Adrenal gland (tissue), 12 donors: ENCODE measurements around the gene TBC1D21. TPM values are rescaled to one million over a fixed set of nuclear protein-coding genes. Genes with fewer than 3 reads are reported as not detected.

Experiments
- DNase-seq, 7 donors: peaks; one replicate each; pipeline ENCODE4 v3.0.0-alpha.2; 2019 to 2020
- H3K27ac ChIP-seq, 5 donors: fragments of 200-600 bp; sonication (generic) in 4 of 5; 1 replicate in 3 of 5; 2 replicates in 2 of 5; pipeline versions ENCODE4 v1.5.1 to v1.8.0; 2016 to 2020; ENCODE audit warnings: mild to moderate bottlenecking in 1 of 5
- H3K27me3 ChIP-seq: fragments of 200-600 bp; 2 replicates; pipeline ENCODE4 v1.8.0; 2021
- H3K36me3 ChIP-seq, 2 donors: fragments of 200-600 bp; replicated peaks in 1 of 2; 1 replicate in 1 of 2; 2 replicates in 1 of 2; pipeline versions ENCODE4 v1.5.1 to v1.8.0; 2018 to 2022
- H3K4me1 ChIP-seq, 2 donors: fragments of 200-600 bp; replicated peaks in 1 of 2; 1 replicate in 1 of 2; 2 replicates in 1 of 2; pipeline versions ENCODE4 v1.5.1 to v1.8.0; 2018 to 2021
- H3K4me3 ChIP-seq, 4 donors: fragments of 200-600 bp; sonication (generic) in 3 of 4; one replicate each; pipeline ENCODE4 v1.5.1; 2016 to 2018
- H3K9me3 ChIP-seq, 3 donors: fragments of 200-600 bp; sonication (generic) in 1 of 3; replicated peaks in 1 of 3; 1 replicate in 2 of 3; 2 replicates in 1 of 3; pipeline versions ENCODE4 v1.5.1 to v1.8.0; 2016 to 2021
- POLR2A ChIP-seq, 2 donors: fragments of 450-650 bp; IDR thresholded peaks; one replicate each; pipeline ENCODE4 v1.6.1; 2017; ENCODE audit warnings: antibody characterized with exemption in 2 of 2, mild to moderate bottlenecking in 2 of 2, moderate library complexity in 1 of 2
- WGBS, 4 donors: extraction: QIAGEN DNeasy Blood & Tissue Kit in 2 of 4; methylation state at CpG; one replicate each; pipeline versions ENCODE4 v1.1.5 to v1.1.7; 2013 to 2017; 5-methylcytosine and 5-hydroxymethylcytosine counted together
- intact Hi-C, 2 donors: fragments of 100-400 bp; cut with DNase I; formaldehyde crosslinking; loops; one replicate each; pipeline versions ENCODE4 v1.14.1 to v1.15.0; 2022 to 2023
- polyA plus RNA-seq, 3 donors: library from polyadenylated mRNA; stranded (reverse); fragments of 200-250 nt in 2 of 3; fragments of 350-450 nt in 1 of 3; fragmentation: Illumina TruSeq in 1 of 3; extraction: RNeasy Lipid Tissue Mini Kit (QIAGEN cat#74804) in 1 of 3; gene quantifications; one replicate each; pipeline ENCODE4 v1.2.3, GENCODE V29; 2013 to 2014
- total RNA-seq, 9 donors: library from RNA; depleted of rRNA in 4 of 9; stranded (reverse); fragments of >200 nt in 4 of 9; fragments of 120-200 nt in 1 of 9; fragmentation: NEBNext Ultra II Directional in 1 of 9; extraction: Animal tissue kit (Norgen Biotek cat#: 25700) in 1 of 9; gene quantifications; one replicate each; pipeline versions ENCODE4 v1.1.0 to v1.2.4, GENCODE V29; 2013 to 2023
- TF ChIP-seq, protein P1 (sequence below), 6 experiments: fragments of 450-650 bp in 4 of 6; fragments of 200-600 bp in 2 of 6; sonication (generic) in 1 of 6; IDR thresholded peaks; 1 replicate in 5 of 6; 2 replicates in 1 of 6; pipeline versions ENCODE4 v1.5.1 to v1.8.0; 2016 to 2021; ENCODE audit warnings: antibody characterized with exemption in 6 of 6, mild to moderate bottlenecking in 2 of 6, moderate library complexity in 1 of 6
- donor health status: healthy with polysubstance abuse.
- donor health status: Bipolar disorder and iron deficiency.
- donor health status: DM: yes; HTN: yes; CAD: no.
- donor health status: DM: no; HTN: no; CAD: no.
- donor health status: DM: no; HTN: no; CAD: no.
- donor health status: DM: yes; HTN: yes; CAD: no.

TBC1D21 gene
- total and polyA plus RNA-seq, 12 donors: not detected

DNA sequence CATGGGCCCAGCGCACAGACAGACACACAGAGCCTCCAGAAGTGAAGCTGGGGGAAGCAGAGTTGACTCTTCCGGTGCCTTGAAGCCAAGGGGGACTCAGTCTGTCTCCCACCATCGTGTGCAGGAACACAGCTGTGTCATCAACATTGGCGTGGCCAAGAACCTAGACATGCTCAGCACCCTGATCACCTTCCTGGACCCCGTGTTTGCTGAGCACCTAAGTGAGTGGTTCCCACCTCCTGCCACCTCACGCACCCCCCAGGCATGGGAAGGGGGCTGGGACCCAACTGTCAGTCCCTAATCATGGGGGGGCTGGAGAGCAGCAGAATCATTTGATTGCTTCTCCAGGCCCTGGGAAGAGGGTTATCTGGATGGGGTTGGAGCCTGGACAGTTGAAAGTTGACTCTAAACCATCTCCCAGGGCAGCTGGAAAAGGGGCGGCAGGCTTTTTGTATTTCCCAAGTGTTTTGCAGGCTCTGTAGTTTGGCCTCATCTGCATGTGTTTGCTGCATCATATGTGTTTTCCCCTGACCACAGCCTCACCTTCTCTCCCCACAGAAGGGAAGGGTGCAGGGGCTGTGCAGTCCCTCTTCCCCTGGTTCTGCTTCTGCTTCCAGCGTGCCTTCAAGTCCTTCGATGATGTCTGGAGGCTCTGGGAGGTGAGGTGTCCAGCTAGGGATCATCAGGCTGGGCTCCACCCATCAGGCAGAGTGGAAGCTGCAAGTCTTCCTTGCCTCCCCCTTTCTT lies 12.8 kb downstream of the TBC1D21 start:
- TF ChIP-seq, protein P1, sequence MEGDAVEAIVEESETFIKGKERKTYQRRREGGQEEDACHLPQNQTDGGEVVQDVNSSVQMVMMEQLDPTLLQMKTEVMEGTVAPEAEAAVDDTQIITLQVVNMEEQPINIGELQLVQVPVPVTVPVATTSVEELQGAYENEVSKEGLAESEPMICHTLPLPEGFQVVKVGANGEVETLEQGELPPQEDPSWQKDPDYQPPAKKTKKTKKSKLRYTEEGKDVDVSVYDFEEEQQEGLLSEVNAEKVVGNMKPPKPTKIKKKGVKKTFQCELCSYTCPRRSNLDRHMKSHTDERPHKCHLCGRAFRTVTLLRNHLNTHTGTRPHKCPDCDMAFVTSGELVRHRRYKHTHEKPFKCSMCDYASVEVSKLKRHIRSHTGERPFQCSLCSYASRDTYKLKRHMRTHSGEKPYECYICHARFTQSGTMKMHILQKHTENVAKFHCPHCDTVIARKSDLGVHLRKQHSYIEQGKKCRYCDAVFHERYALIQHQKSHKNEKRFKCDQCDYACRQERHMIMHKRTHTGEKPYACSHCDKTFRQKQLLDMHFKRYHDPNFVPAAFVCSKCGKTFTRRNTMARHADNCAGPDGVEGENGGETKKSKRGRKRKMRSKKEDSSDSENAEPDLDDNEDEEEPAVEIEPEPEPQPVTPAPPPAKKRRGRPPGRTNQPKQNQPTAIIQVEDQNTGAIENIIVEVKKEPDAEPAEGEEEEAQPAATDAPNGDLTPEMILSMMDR (IDR thresholded peaks at IDR 0.05): no peak
- TF ChIP-seq POLR2A (IDR thresholded peaks at IDR 0.05): no peak
- no peak for DNase-seq
- Histone ChIP-seq H3K36me3 (no peaks in the 10 kb centered on the region), H3K27me3 (peaks cover 4% of the 10 kb centered on the region), H3K9me3 (no peaks in the 10 kb centered on the region), H3K27ac (no peak overlapping the region), H3K4me3 (no peak overlapping the region), H3K4me1 (no peaks in the 10 kb centered on the region)
- intact Hi-C loops: no loop called here
- 74 to 89% (median 84%) methylated on average over 8 to 9 of the region's 9 CpGs for WGBS, 4 donors

DNA sequence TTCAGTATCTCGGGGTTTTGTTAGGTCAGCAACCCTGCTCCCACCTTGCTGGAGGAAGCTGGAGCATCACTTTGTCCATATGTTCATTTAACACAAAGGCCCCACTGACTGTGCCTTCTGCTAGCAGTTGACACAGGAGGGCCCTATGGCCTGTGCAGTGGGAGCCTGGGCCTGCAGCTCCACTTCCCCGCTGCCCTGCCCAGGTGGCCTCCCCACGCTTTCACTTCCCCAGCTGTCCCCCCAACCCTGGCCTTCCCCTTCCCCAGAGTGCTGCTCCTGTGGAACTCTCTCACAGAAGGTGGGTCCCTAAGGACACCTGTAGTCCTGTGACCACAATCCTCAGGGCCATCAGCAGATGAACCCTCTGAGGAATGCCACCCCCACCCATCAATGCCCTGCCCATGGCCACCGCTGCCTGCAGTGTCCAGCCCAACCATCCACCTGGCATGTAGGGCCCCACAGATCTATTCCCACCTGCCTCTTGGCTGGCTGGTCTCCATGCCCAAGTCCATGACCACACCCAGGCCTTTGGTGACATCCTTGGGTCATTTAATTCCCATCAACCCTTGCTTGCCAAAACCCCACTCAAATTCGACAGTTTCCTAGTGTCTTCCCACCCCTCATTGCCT lies 13.5 kb downstream of the TBC1D21 start:
- intact Hi-C loops: no loop called here
- TF ChIP-seq, protein P1 (IDR thresholded peaks at IDR 0.05): no peak
- DNase-seq: no peak

DNA sequence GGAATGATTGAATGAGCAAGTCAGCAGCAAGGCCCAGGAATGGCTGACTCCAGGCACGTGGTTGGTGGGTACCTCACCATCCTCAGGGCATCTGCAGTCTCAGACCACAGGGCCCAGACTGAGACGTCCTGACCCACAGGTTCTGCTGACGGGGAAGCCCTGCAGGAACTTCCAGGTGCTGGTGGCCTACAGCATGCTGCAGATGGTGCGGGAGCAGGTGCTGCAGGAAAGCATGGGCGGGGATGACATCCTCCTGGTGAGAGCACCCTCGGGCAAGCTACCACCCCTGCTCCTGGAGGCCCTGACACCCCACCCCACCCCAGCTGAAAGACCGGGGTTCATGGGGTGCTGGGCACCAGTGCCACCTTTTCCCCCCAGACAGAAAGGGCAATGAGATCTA lies 14.1 kb downstream of the TBC1D21 start:
- no peaks in the 10 kb centered on the region for H3K9me3 ChIP-seq
- no peak for DNase-seq
- TF ChIP-seq POLR2A (IDR thresholded peaks at IDR 0.05): no peak
- TF ChIP-seq, protein P1 (IDR thresholded peaks at IDR 0.05): no peak
- no peaks in the 10 kb centered on the region for H3K36me3 ChIP-seq
- no peaks in the 10 kb centered on the region for H3K4me1 ChIP-seq
- intact Hi-C loops: no loop called here
- H3K27me3 ChIP-seq: peaks cover 4% of the 10 kb centered on the region
- no peak overlapping the region for H3K4me3 ChIP-seq
- WGBS, 4 donors: 79 to 84% (median 81%) methylated on average over 1 to 7 of the region's 7 CpGs
- no peak overlapping the region for H3K27ac ChIP-seq

More for the DNA sequence above, 13.5 kb downstream of the TBC1D21 start:
- no peak overlapping the region for H3K4me3 ChIP-seq
- 82 to 92% (median 88%) methylated on average over 4 to 5 of the region's 5 CpGs for WGBS, 4 donors
- no peaks in the 10 kb centered on the region for H3K9me3 ChIP-seq
- no peaks in the 10 kb centered on the region for H3K36me3 ChIP-seq
- no peak overlapping the region for H3K27ac ChIP-seq
- no peaks in the 10 kb centered on the region for H3K4me1 ChIP-seq
- peaks cover 4% of the 10 kb centered on the region for H3K27me3 ChIP-seq

GRCh38 chr15:73888224-73889041 lies 15.1 kb downstream of the TBC1D21 start:
- H3K36me3 ChIP-seq: no peaks in the 10 kb centered on the region
- no peaks in the 10 kb centered on the region for H3K27me3 ChIP-seq
- no peak for DNase-seq
- no peak overlapping the region for H3K4me3 ChIP-seq
- H3K9me3 ChIP-seq: no peaks in the 10 kb centered on the region
- H3K4me1 ChIP-seq: no peaks in the 10 kb centered on the region
- WGBS, 4 donors: 65 to 78% (median 70%) methylated on average over 10 of the region's 10 CpGs
- intact Hi-C loops: no loop called here
- TF ChIP-seq, protein P1 (IDR thresholded peaks at IDR 0.05): no peak
- TF ChIP-seq POLR2A (IDR thresholded peaks at IDR 0.05): no peak
- H3K27ac ChIP-seq: no peak overlapping the region
